SK-N-SH (cell line): ENCODE measurements around the gene RPS6KA5. TPM values are rescaled to one million over a fixed set of nuclear protein-coding genes. Genes with fewer than 3 reads are reported as not detected.
A peak's percentile ranks its signal among the peaks of the same experiment; 100 is the strongest.

Experiments
- CTCF ChIA-PET: fragments of 300-600, 350-600 bp; formaldehyde crosslinking; extraction: SDS; loops from one replicate; lab custom pipeline; 2021; lab: Yijun Ruan, JAX
- POLR2A ChIA-PET: fragments of 350-600 bp; sonication (Branson Sonifier 250); formaldehyde crosslinking; extraction: SDS; loops from one replicate; lab custom pipeline; 2020; ENCODE audit warnings: antibody characterized with exemption, inconsistent platforms; lab: Yijun Ruan, JAX
- DNase-seq: peaks from one replicate; pipeline ENCODE4 v3.0.0; 2012
- H2AFZ ChIP-seq: fragments of 200-600 bp; sonication (generic); 2 replicates; pipeline ENCODE4 v1.8.1; 2016; ENCODE audit warnings: antibody characterized with exemption, mild to moderate bottlenecking, low read depth
- H3F3A ChIP-seq: fragments of 200-600 bp; sonication (generic); replicated peaks from 2 replicates; pipeline ENCODE3; 2016; ENCODE audit warnings: antibody characterized with exemption, mild to moderate bottlenecking; ENCODE audit not compliant: insufficient read depth
- H3K27ac ChIP-seq, 2 experiments: fragments of 200-500 bp in 1 of 2; fragments of 200-600 bp in 1 of 2; sonication (Bioruptor generic) in 1 of 2; sonication (generic), shearing (Covaris generic) in 1 of 2; 2 replicates each; pipeline versions ENCODE4 v1.5.1 to v1.6.1; 2014 to 2016; ENCODE audit warnings: low read depth in 2 of 2, inconsistent platforms in 1 of 2, low read length in 1 of 2, mild to moderate bottlenecking in 1 of 2, mixed read lengths in 1 of 2
- H3K27me3 ChIP-seq: fragments of 200-600 bp; sonication (generic), shearing (Covaris generic); 2 replicates; pipeline ENCODE4 v1.6.1; 2016; ENCODE audit warnings: mixed run types; ENCODE audit not compliant: insufficient read depth
- H3K36me3 ChIP-seq, 2 experiments: fragments of 200-500 bp in 1 of 2; fragments of 200-600 bp in 1 of 2; sonication (Bioruptor generic) in 1 of 2; sonication (generic) in 1 of 2; replicated peaks in 1 of 2; 2 replicates each; pipeline versions ENCODE3 to v1.5.1; 2014 to 2016; ENCODE audit warnings: low read length in 1 of 2, mild to moderate bottlenecking in 1 of 2; ENCODE audit not compliant: insufficient read depth in 2 of 2, control insufficient read depth in 1 of 2
- H3K4me1 ChIP-seq, 2 experiments: fragments of 200-500 bp in 1 of 2; fragments of 200-600 bp in 1 of 2; sonication (Bioruptor generic) in 1 of 2; sonication (generic), shearing (Covaris generic) in 1 of 2; 2 replicates each; pipeline versions ENCODE4 v1.5.1 to v1.6.1; 2014 to 2016; ENCODE audit warnings: low read depth in 1 of 2, low read length in 1 of 2, mixed run types in 1 of 2; ENCODE audit not compliant: insufficient read depth in 2 of 2, control insufficient read depth in 1 of 2
- H3K4me2 ChIP-seq: fragments of 200-600 bp; sonication (generic), shearing (Covaris generic); 2 replicates; pipeline ENCODE4 v1.6.1; 2017; ENCODE audit warnings: mixed run types
- H3K4me3 ChIP-seq, 2 experiments: fragments of 200-500 bp in 1 of 2; fragments of 200-600 bp in 1 of 2; sonication (Bioruptor generic) in 1 of 2; sonication (generic), shearing (Covaris generic) in 1 of 2; 2 replicates each; pipeline versions ENCODE4 v1.5.1 to v1.8.1; 2014 to 2016; ENCODE audit warnings: low read depth in 2 of 2, inconsistent platforms in 1 of 2, low read length in 1 of 2, mild to moderate bottlenecking in 1 of 2, mixed read lengths in 1 of 2, moderate library complexity in 1 of 2
- H3K79me2 ChIP-seq: fragments of 200-600 bp; sonication (generic); 2 replicates; pipeline ENCODE4 v1.8.1; 2017; ENCODE audit warnings: mild to moderate bottlenecking; ENCODE audit not compliant: insufficient read depth
- H3K9ac ChIP-seq: fragments of 200-600 bp; sonication (generic); 2 replicates; pipeline ENCODE4 v1.6.1; 2017; ENCODE audit warnings: mixed run types
- H3K9me2 ChIP-seq: fragments of 200-600 bp; sonication (generic); 2 replicates; pipeline ENCODE4 v1.6.1; 2017; ENCODE audit warnings: mixed run types
- H3K9me3 ChIP-seq: fragments of 200-600 bp; sonication (generic); 2 replicates; pipeline ENCODE4 v1.6.1; 2017; ENCODE audit warnings: mixed run types, mild to moderate bottlenecking, moderate library complexity
- H4K20me1 ChIP-seq: fragments of 200-600 bp; sonication (generic); 2 replicates; pipeline ENCODE4 v1.6.1; 2017; ENCODE audit warnings: mild to moderate bottlenecking, mixed run types; ENCODE audit not compliant: insufficient read depth
- CHD2 ChIP-seq: fragments of 150-350 bp; IDR thresholded peaks from 2 replicates; pipeline ENCODE4 v1.6.1; 2018; ENCODE audit warnings: low read length; ENCODE audit not compliant: partially characterized antibody
- EZH2phosphoT487 ChIP-seq: fragments of 200-600 bp; sonication (generic); IDR thresholded peaks from 2 replicates; pipeline ENCODE4 v1.6.1; 2017; ENCODE audit warnings: low read depth, mixed run types, mild to moderate bottlenecking, antibody characterized with exemption, moderate library complexity, borderline replicate concordance
- FOSL2 ChIP-seq: IDR thresholded peaks from 2 replicates; pipeline ENCODE4 v1.4.0; 2012; ENCODE audit warnings: low read depth, mild to moderate bottlenecking, moderate library complexity, borderline replicate concordance
- FOXM1 ChIP-seq: IDR thresholded peaks from 2 replicates; pipeline ENCODE4 v1.4.0; 2012; ENCODE audit warnings: low read depth, mild to moderate bottlenecking
- GATA2 ChIP-seq: sonication (generic); formaldehyde crosslinking; IDR thresholded peaks from 2 replicates; pipeline ENCODE4 v1.5.0; 2020; ENCODE audit warnings: mild to moderate bottlenecking, missing genetic modification reagents
- IRF3 ChIP-seq: fragments of 150-350 bp; IDR thresholded peaks from 2 replicates; pipeline ENCODE4 v1.6.1; 2016; ENCODE audit warnings: mild to moderate bottlenecking, low read depth, low read length
- JUND ChIP-seq: IDR thresholded peaks from 2 replicates; pipeline ENCODE4 v1.4.0; 2012
- MAX ChIP-seq: IDR thresholded peaks from 2 replicates; pipeline ENCODE4 v1.4.0; 2012; ENCODE audit warnings: low read depth
- MXI1 ChIP-seq: IDR thresholded peaks from 2 replicates; pipeline ENCODE4 v1.6.1; 2012; ENCODE audit warnings: mild to moderate bottlenecking, low read depth, low read length, improper control_type of control experiment
- NRF1 ChIP-seq: IDR thresholded peaks from 2 replicates; pipeline ENCODE4 v1.6.1; 2012; ENCODE audit warnings: low read depth, mild to moderate bottlenecking, low read length
- POLR2AphosphoS5 ChIP-seq: IDR thresholded peaks from 2 replicates; pipeline ENCODE4 v1.6.1; 2012; ENCODE audit warnings: low read depth, low read length
- RCOR1 ChIP-seq: fragments of 150-350 bp; IDR thresholded peaks from 2 replicates; pipeline ENCODE4 v1.6.1; 2017; ENCODE audit warnings: antibody characterized with exemption, low read length
- RFX5 ChIP-seq: IDR thresholded peaks from 2 replicates; pipeline ENCODE4 v1.6.1; 2012; ENCODE audit warnings: mild to moderate bottlenecking, improper control_type of control experiment, low read length
- RXRA ChIP-seq: IDR thresholded peaks from 2 replicates; pipeline ENCODE4 v1.4.0; 2012; ENCODE audit warnings: low read depth, mild to moderate bottlenecking, borderline replicate concordance
- SIN3A ChIP-seq: IDR thresholded peaks from 2 replicates; pipeline ENCODE4 v1.6.1; 2012; ENCODE audit warnings: low read depth, mild to moderate bottlenecking, low read length, moderate library complexity, borderline replicate concordance
- SMC3 ChIP-seq: IDR thresholded peaks from 2 replicates; pipeline ENCODE4 v1.6.1; 2012; ENCODE audit warnings: low read depth, low read length, improper control_type of control experiment
- TAF1 ChIP-seq: IDR thresholded peaks from 2 replicates; pipeline ENCODE4 v1.6.1; 2012; ENCODE audit warnings: low read depth, mild to moderate bottlenecking, low read length, moderate library complexity, borderline replicate concordance
- TCF12 ChIP-seq: IDR thresholded peaks from 2 replicates; pipeline ENCODE4 v1.4.0; 2012
- TEAD4 ChIP-seq: IDR thresholded peaks from 2 replicates; pipeline ENCODE4 v1.4.0; 2012; ENCODE audit warnings: mild to moderate bottlenecking, borderline replicate concordance; ENCODE audit not compliant: insufficient read depth
- USF1 ChIP-seq: IDR thresholded peaks from 2 replicates; pipeline ENCODE4 v1.4.0; 2012; ENCODE audit warnings: low read depth, borderline replicate concordance
- USF2 ChIP-seq: fragments of 150-350 bp; IDR thresholded peaks from 2 replicates; pipeline ENCODE4 v1.6.1; 2017; ENCODE audit warnings: antibody characterized with exemption, low read length, low read depth, borderline replicate concordance
- YY1 ChIP-seq: IDR thresholded peaks from 2 replicates; pipeline ENCODE4 v1.4.0; 2012; ENCODE audit warnings: low read depth, mild to moderate bottlenecking
- ZBTB33 ChIP-seq: IDR thresholded peaks from 2 replicates; pipeline ENCODE4 v1.4.0; 2012; ENCODE audit warnings: low read depth, borderline replicate concordance
- WGBS: methylation state at CpG from one replicate; pipeline ENCODE4 v1.1.6; 2017; ENCODE audit warnings: low lambda C conversion rate; 5-methylcytosine and 5-hydroxymethylcytosine counted together
- polyA plus RNA-seq, 3 experiments: library from polyadenylated mRNA; depleted of rRNA; stranded (reverse); fragments of >200 nt; gene quantifications; 2 replicates each; pipeline ENCODE4 v1.2.3, GENCODE V29; 2012

The RPS6KA5 gene
- polyA plus RNA-seq, 1 of the 3 experiments (the other 2 are of a cell fraction) = 0.67 TPM

- WGBS = 35% methylated on average over 5 of the region's 5 CpGs
- TF ChIP-seq RXRA = no peak
- TF ChIP-seq USF1 = no peak
- TF ChIP-seq IRF3 = no peak
- no peak for TF ChIP-seq CHD2
- no peak for TF ChIP-seq YY1
- no peak for TF ChIP-seq NRF1
- TF ChIP-seq TAF1 = no peak
- no peak for TF ChIP-seq RFX5
- TF ChIP-seq POLR2AphosphoS5 = no peak
- no peak for TF ChIP-seq MAX
- Histone ChIP-seq H3K4me2 (peak overlapping the region; percentile 98), H3F3A (no peaks in the 10 kb centered on the region), H3K9me2 (no peaks in the 10 kb centered on the region), H3K4me1 (peaks cover 10 to 14% of the 10 kb centered on the region in 2 experiments; a peak in 3 of 4 replicates), H3K9ac (peak overlapping the region; percentile 76), H4K20me1 (no peaks in the 10 kb centered on the region), H3K9me3 (no peaks in the 10 kb centered on the region), H3K4me3 (peak overlapping the region; percentile 71 to 89), H3K27me3 (no peaks in the 10 kb centered on the region), H2AFZ (peak overlapping the region; percentile 56; the same call in 1 of the 2 replicates), H3K36me3 (no peaks in the 10 kb centered on the region), H3K79me2 (peaks cover 31% of the 10 kb centered on the region), H3K27ac (peak overlapping the region in 1 of 2 experiments; percentile 68; a peak in 1 of 4 replicates)
- CTCF ChIA-PET = interaction anchor here (0.8 to 2.5 kb wide), 5 partner anchors 11 to 56 kb away, joined by 3 to 10 read pairs (median 4); no protein-coding TSS in a partner anchor
- POLR2A ChIA-PET = no interaction called here
- no peak for DNase-seq
Observed at GRCh38 chr14:90815572-90815821, 244.9 kb downstream of the RPS6KA5 start.

- Histone ChIP-seq H3K9me3 (no peaks in the 10 kb centered on the region), H3K9ac (peak overlapping the region; percentile 76), H3K4me1 (peaks cover 10 to 14% of the 10 kb centered on the region in 2 experiments; a peak in 3 of 4 replicates), H3K4me3 (peak overlapping the region; percentile 71 to 89), H4K20me1 (no peaks in the 10 kb centered on the region), H2AFZ (0 out of 2 replicates have a peak overlapping the region, but pooled peaks have one; percentile 56), H3K4me2 (peak overlapping the region; percentile 98), H3K9me2 (no peaks in the 10 kb centered on the region), H3K27me3 (no peaks in the 10 kb centered on the region), H3F3A (no peaks in the 10 kb centered on the region), H3K79me2 (peaks cover 36% of the 10 kb centered on the region), H3K36me3 (no peaks in the 10 kb centered on the region), H3K27ac (no peak overlapping the region; a peak in 1 of 4 replicates)
- WGBS = 70% methylated on average over 13 of the region's 13 CpGs
- CTCF ChIA-PET = interaction anchor here (1.2 to 2.5 kb wide), 4 partner anchors 12 to 513 kb away, joined by 3 to 10 read pairs (median 6); no protein-coding TSS in a partner anchor
- no peak for DNase-seq
- POLR2A ChIA-PET = no interaction called here
- TF ChIP-seq FOXM1 (no peak), EZH2phosphoT487 (no peak), JUND (no peak), NRF1 (no peak), SMC3 (no peak), POLR2AphosphoS5 (no peak), TEAD4 (no peak), TCF12 (no peak), RCOR1 (no peak), SIN3A (no peak), GATA2 (CRISPR knock-in tag) (no peak), FOSL2 (no peak), MXI1 (no peak), USF2 (no peak), TAF1 (no peak), ZBTB33 (no peak)
Observed at GRCh38 chr14:90814806-90815571, 245.5 kb downstream of the RPS6KA5 start.
